Neural cell (in vitro differentiated cells): ENCODE data around the gene CKAP4.

Experiments
- EP300 ChIP-seq: fragments of 450-650 bp; conservative IDR thresholded peaks from 2 replicates; pipeline ENCODE4 v1.6.1; 2014; ENCODE audit warnings: antibody characterized with exemption, mild to moderate bottlenecking, moderate library complexity; ENCODE audit not compliant: poor library complexity, severe bottlenecking
- EZH2 ChIP-seq: fragments of 200-600, 300-800 bp; shearing (Covaris generic), sonication (generic); IDR thresholded peaks from 2 replicates; pipeline ENCODE4 v1.6.1; 2014; ENCODE audit warnings: antibody characterized with exemption, low read length, borderline replicate concordance, mild to moderate bottlenecking; ENCODE audit not compliant: insufficient read depth, poor library complexity, severe bottlenecking
- POLR2AphosphoS5 ChIP-seq: IDR thresholded peaks from 2 replicates; pipeline ENCODE4 v1.6.1; 2012
- SMC3 ChIP-seq: fragments of 450-650 bp; conservative IDR thresholded peaks from 2 replicates; pipeline ENCODE4 v1.6.1; 2014; ENCODE audit warnings: antibody characterized with exemption, mild to moderate bottlenecking, moderate library complexity; ENCODE audit not compliant: poor library complexity
- TAF1 ChIP-seq: IDR thresholded peaks from 2 replicates; pipeline ENCODE4 v1.6.1; 2012; ENCODE audit warnings: low read depth
- TF ChIP-seq, protein P1 (sequence below): fragments of 450-650 bp; IDR thresholded peaks from 2 replicates; pipeline ENCODE4 v1.5.1; 2014; ENCODE audit warnings: antibody characterized with exemption, mild to moderate bottlenecking, moderate library complexity; ENCODE audit not compliant: poor library complexity, severe bottlenecking
- TF ChIP-seq, protein P2 (sequence below): IDR thresholded peaks from 2 replicates; pipeline ENCODE4 v1.6.1; 2012; ENCODE audit warnings: borderline replicate concordance

DNA sequence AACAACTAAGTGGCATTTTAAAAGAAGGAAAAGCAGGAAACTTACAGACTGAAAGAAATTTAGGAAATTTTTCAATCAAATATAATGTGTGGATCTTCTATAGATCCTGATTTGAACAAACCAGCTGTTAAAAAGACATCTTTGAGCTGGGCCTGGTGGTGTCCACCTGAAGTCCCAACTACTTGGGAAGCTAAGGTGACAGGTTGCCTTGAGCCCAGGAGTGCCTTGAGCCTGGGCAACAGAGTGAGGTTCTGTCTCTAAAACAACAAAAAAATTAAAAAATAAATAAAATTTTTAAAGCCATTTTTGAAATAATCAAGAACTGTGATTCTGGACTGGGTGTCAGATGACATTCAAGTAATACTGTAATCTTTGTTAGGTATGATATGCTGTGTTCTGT lies 7.0 kb downstream of the CKAP4 start:
- no peak for TF ChIP-seq POLR2AphosphoS5
- no peak for TF ChIP-seq EZH2
- TF ChIP-seq, protein P1, sequence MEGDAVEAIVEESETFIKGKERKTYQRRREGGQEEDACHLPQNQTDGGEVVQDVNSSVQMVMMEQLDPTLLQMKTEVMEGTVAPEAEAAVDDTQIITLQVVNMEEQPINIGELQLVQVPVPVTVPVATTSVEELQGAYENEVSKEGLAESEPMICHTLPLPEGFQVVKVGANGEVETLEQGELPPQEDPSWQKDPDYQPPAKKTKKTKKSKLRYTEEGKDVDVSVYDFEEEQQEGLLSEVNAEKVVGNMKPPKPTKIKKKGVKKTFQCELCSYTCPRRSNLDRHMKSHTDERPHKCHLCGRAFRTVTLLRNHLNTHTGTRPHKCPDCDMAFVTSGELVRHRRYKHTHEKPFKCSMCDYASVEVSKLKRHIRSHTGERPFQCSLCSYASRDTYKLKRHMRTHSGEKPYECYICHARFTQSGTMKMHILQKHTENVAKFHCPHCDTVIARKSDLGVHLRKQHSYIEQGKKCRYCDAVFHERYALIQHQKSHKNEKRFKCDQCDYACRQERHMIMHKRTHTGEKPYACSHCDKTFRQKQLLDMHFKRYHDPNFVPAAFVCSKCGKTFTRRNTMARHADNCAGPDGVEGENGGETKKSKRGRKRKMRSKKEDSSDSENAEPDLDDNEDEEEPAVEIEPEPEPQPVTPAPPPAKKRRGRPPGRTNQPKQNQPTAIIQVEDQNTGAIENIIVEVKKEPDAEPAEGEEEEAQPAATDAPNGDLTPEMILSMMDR, result no peak
- TF ChIP-seq, protein P2, sequence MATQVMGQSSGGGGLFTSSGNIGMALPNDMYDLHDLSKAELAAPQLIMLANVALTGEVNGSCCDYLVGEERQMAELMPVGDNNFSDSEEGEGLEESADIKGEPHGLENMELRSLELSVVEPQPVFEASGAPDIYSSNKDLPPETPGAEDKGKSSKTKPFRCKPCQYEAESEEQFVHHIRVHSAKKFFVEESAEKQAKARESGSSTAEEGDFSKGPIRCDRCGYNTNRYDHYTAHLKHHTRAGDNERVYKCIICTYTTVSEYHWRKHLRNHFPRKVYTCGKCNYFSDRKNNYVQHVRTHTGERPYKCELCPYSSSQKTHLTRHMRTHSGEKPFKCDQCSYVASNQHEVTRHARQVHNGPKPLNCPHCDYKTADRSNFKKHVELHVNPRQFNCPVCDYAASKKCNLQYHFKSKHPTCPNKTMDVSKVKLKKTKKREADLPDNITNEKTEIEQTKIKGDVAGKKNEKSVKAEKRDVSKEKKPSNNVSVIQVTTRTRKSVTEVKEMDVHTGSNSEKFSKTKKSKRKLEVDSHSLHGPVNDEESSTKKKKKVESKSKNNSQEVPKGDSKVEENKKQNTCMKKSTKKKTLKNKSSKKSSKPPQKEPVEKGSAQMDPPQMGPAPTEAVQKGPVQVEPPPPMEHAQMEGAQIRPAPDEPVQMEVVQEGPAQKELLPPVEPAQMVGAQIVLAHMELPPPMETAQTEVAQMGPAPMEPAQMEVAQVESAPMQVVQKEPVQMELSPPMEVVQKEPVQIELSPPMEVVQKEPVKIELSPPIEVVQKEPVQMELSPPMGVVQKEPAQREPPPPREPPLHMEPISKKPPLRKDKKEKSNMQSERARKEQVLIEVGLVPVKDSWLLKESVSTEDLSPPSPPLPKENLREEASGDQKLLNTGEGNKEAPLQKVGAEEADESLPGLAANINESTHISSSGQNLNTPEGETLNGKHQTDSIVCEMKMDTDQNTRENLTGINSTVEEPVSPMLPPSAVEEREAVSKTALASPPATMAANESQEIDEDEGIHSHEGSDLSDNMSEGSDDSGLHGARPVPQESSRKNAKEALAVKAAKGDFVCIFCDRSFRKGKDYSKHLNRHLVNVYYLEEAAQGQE, result no peak
- TF ChIP-seq TAF1, result no peak
- no peak for TF ChIP-seq SMC3
- no peak for TF ChIP-seq EP300
